ENCODE measurements around the gene FGD3. TPM values are rescaled to one million over a fixed set of nuclear protein-coding genes. Genes with fewer than 3 reads are reported as not detected.

FGD3 gene
- total and polyA plus RNA-seq, 9 of the 15 experiments (the other 6 are each of a cell fraction or from before 2014, with no cell fraction given): 0.07 to 1.3 (median 0.29) TPM

DNA sequence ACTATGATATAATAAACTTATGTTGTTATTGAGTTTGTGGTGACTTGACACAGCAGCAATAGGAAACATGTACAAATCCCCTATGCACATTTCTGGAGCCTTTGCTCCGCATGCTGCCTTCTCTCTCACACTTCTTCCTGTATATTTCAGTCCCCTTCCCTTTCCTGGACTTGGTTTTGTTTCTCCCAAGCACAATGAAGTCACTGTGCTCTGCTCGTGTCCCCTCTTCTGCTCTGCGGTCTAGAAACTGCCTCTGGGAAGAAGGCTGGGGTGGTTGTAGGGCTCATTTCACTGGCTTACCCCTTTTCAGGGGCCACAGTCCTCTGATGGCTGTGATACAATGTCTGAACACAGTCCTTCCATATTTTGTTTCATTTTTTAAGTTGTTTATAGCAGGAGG is 15.7 kb upstream of the FGD3 start (continued):
- no peak for TF ChIP-seq KDM4B (IDR thresholded peaks at IDR 0.05; ENCODE audit: borderline replicate concordance in 2 of 2, low read depth in 1 of 2)
- TF ChIP-seq ZNF512 (tag; IDR thresholded peaks at IDR 0.05): no peak
- TF ChIP-seq NCOA4 (IDR thresholded peaks at IDR 0.05; ENCODE audit: partially characterized antibody): no peak
- TF ChIP-seq NFE2L1 (tag; IDR thresholded peaks at IDR 0.05; ENCODE audit: borderline replicate concordance, low read depth): no peak
- TF ChIP-seq NFIC (IDR thresholded peaks at IDR 0.05): no peak
- no peak for TF ChIP-seq SPI1 (IDR thresholded peaks at IDR 0.05; ENCODE audit: borderline replicate concordance, low read depth, low read length)
- TF ChIP-seq ZNF644 (tag; IDR thresholded peaks at IDR 0.05; ENCODE audit: low read depth): no peak
- no peak for TF ChIP-seq ARHGAP35 (IDR thresholded peaks at IDR 0.05; ENCODE audit: partially characterized antibody)

DNA sequence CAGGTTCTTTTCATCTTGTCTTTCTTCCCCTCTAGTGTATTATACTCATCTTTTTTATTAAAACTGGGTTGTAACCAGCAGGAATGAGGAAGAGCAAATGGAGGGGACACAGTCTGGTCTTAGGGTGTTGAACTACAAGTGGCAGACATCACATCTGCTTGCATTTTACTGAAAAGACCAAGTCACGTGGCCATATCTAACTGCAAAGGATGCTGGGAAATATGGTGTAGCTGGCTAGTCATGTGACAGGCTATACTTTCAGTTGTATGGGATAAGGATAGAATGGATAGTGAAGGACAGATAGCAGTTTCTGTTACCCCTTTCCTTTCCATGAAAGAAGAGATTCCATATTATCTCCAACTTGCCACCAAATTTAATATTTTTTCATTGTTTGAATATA is 13.0 kb upstream of the FGD3 start:
- DNase-seq (ENCODE audit: extremely low read depth in 1 of 4, low spot score in 3 of 4): peak in 3 of 4 experiments; percentile 13 to 52 (median 40)
- Histone ChIP-seq H3K4me2 (ENCODE audit: insufficient read depth, low read length) (no peak overlapping the region), H3K27me3 (ENCODE audit: control insufficient read depth in 2 of 2, insufficient read depth in 2 of 2, low read length in 2 of 2) (peaks cover 0 to 8% of the 10 kb centered on the region in 2 experiments; a peak in 1 of 5 replicates), H3K4me1 (replicated peaks in 1 of 2; ENCODE audit: control insufficient read depth in 2 of 2, insufficient read depth in 2 of 2, low read length in 2 of 2) (no peaks in the 10 kb centered on the region), H3K9me1 (ENCODE audit: control insufficient read depth, insufficient read depth, low read length) (no peaks in the 10 kb centered on the region), H4K20me1 (replicated peaks; ENCODE audit: control insufficient read depth, insufficient read depth, low read length) (no peaks in the 10 kb centered on the region), H3K79me2 (ENCODE audit: control insufficient read depth, insufficient read depth, low read length) (no peaks in the 10 kb centered on the region), H3K4me3 (no peak overlapping the region), H3K36me3 (ENCODE audit: control insufficient read depth, insufficient read depth, low read length) (no peaks in the 10 kb centered on the region), H3K27ac (ENCODE audit: extremely low read depth, low read depth, low read length) (no peak overlapping the region), H2AFZ (ENCODE audit: low read depth, low read length) (peak overlapping the region; percentile 21; the same call in 1 of the 2 replicates), H3K9ac (ENCODE audit: insufficient read depth in 1 of 2, low read depth in 2 of 2, low read length in 2 of 2) (no peak overlapping the region), H3K9me3 (replicated peaks; ENCODE audit: control insufficient read depth, insufficient read depth, low read depth, low read length) (peaks cover 2% of the 10 kb centered on the region; the same call in 1 of the 2 replicates)
- in situ Hi-C loops (cut with MboI): no loop called here
- ChIA-PET CTCF (ENCODE audit: low intra/inter-chr PET ratio) (no interaction called here), POLR2A (no interaction called here)
- no TSS peak for BruUV-seq (replicated peaks)
- no peak for ATAC-seq
- intact Hi-C loops (cut with micrococcal nuclease): no loop called here
- 11% methylated on average over 1 of the region's 1 CpG for WGBS (ENCODE audit: insufficient coverage, low coverage, missing lambda C conversion rate)
- no peak for FAIRE-seq
- TF ChIP-seq ZNF384 (IDR thresholded peaks at IDR 0.05; ENCODE audit: low read depth, low read length): no peak
- TF ChIP-seq RAD51 (IDR thresholded peaks at IDR 0.05; ENCODE audit: borderline replicate concordance, low read depth): peak; percentile 93
- no peak for TF ChIP-seq RERE (CRISPR knock-in tag; IDR thresholded peaks at IDR 0.05; ENCODE audit: borderline replicate concordance)
- TF ChIP-seq ZNF143 (CRISPR knock-in tag; IDR thresholded peaks at IDR 0.05): peak; percentile 59
- TF ChIP-seq, protein P1, sequence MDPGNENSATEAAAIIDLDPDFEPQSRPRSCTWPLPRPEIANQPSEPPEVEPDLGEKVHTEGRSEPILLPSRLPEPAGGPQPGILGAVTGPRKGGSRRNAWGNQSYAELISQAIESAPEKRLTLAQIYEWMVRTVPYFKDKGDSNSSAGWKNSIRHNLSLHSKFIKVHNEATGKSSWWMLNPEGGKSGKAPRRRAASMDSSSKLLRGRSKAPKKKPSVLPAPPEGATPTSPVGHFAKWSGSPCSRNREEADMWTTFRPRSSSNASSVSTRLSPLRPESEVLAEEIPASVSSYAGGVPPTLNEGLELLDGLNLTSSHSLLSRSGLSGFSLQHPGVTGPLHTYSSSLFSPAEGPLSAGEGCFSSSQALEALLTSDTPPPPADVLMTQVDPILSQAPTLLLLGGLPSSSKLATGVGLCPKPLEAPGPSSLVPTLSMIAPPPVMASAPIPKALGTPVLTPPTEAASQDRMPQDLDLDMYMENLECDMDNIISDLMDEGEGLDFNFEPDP (CRISPR knock-in tag; IDR thresholded peaks at IDR 0.05): no peak
- no peak for TF ChIP-seq KLF1 (tag; IDR thresholded peaks at IDR 0.05)

All from K562 (cell line).